ENCODE data around the gene AGAP6.
"Not testable (repeated sequence)": the region's sequence is repeated elsewhere in the genome, so short reads cannot be mapped to it uniquely, and the experiment has no call there.

- TF ChIP-seq CTCF (conservative IDR thresholded peaks at IDR 0.05); EZH2 (IDR thresholded peaks at IDR 0.05; ENCODE audit: low read depth): not testable (repeated sequence)
Measured at GRCh38 chr10:50056654-50057053, 68.4 kb downstream of the AGAP6 start.
